Right lobe of liver (tissue), 4 donors: ENCODE measurements around the gene ATP2B1.

Experiments used
- POLR2A ChIP-seq: fragments of 450-650 bp; IDR thresholded peaks from one replicate; pipeline ENCODE4 v1.6.1; 2017; ENCODE audit warnings: antibody characterized with exemption, mild to moderate bottlenecking
- TF ChIP-seq, protein P1 (sequence below), 4 donors: fragments of 200-600 bp in 3 of 4; fragments of 450-650 bp in 1 of 4; IDR thresholded peaks; one replicate each; pipeline versions ENCODE4 v1.5.1 to v1.8.0; 2016 to 2022; ENCODE audit warnings: antibody characterized with exemption in 4 of 4, mild to moderate bottlenecking in 2 of 4
- donor health status: DM: no; HTN: no; CAD: no.
- donor health status: DM: no; HTN: no; CAD: no.
- donor health status: DM: no; HTN: yes; CAD: no.

DNA sequence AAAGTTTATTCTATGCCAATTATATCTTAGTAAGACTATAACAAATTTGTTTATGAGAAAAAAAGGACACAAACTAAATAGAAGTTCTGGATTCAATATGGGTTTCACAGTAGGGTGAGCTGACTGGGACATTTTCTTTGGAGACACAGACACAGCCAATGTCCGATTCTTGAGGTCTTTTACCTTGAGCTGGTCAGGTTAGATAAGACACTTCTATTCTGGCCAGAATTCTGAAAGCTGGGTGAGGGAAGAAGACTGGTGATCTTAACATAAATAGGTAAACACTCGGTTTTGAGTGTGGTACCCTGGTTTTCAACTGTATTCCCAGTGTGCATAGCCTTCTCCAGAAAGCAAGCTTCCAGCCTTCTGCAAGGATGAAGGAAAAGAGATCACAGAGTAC is 10.0 kb downstream of the ATP2B1 start:
- TF ChIP-seq, protein P1, sequence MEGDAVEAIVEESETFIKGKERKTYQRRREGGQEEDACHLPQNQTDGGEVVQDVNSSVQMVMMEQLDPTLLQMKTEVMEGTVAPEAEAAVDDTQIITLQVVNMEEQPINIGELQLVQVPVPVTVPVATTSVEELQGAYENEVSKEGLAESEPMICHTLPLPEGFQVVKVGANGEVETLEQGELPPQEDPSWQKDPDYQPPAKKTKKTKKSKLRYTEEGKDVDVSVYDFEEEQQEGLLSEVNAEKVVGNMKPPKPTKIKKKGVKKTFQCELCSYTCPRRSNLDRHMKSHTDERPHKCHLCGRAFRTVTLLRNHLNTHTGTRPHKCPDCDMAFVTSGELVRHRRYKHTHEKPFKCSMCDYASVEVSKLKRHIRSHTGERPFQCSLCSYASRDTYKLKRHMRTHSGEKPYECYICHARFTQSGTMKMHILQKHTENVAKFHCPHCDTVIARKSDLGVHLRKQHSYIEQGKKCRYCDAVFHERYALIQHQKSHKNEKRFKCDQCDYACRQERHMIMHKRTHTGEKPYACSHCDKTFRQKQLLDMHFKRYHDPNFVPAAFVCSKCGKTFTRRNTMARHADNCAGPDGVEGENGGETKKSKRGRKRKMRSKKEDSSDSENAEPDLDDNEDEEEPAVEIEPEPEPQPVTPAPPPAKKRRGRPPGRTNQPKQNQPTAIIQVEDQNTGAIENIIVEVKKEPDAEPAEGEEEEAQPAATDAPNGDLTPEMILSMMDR (IDR thresholded peaks at IDR 0.05), result no peak
- TF ChIP-seq POLR2A, result no peak
